ENCODE data around the gene MIEF2.

GRCh38 chr17:18280249-18280648, 19.8 kb downstream of the MIEF2 start:
- TF ChIP-seq POLR2AphosphoS5 (IDR thresholded peaks at IDR 0.05; ENCODE audit: low read depth, low read length) (no peak), CTCF (IDR thresholded peaks at IDR 0.05) (no peak), SIN3A (IDR thresholded peaks at IDR 0.05; ENCODE audit: borderline replicate concordance, insufficient read depth, low read depth, low read length) (no peak)
- TF ChIP-seq, protein P1, sequence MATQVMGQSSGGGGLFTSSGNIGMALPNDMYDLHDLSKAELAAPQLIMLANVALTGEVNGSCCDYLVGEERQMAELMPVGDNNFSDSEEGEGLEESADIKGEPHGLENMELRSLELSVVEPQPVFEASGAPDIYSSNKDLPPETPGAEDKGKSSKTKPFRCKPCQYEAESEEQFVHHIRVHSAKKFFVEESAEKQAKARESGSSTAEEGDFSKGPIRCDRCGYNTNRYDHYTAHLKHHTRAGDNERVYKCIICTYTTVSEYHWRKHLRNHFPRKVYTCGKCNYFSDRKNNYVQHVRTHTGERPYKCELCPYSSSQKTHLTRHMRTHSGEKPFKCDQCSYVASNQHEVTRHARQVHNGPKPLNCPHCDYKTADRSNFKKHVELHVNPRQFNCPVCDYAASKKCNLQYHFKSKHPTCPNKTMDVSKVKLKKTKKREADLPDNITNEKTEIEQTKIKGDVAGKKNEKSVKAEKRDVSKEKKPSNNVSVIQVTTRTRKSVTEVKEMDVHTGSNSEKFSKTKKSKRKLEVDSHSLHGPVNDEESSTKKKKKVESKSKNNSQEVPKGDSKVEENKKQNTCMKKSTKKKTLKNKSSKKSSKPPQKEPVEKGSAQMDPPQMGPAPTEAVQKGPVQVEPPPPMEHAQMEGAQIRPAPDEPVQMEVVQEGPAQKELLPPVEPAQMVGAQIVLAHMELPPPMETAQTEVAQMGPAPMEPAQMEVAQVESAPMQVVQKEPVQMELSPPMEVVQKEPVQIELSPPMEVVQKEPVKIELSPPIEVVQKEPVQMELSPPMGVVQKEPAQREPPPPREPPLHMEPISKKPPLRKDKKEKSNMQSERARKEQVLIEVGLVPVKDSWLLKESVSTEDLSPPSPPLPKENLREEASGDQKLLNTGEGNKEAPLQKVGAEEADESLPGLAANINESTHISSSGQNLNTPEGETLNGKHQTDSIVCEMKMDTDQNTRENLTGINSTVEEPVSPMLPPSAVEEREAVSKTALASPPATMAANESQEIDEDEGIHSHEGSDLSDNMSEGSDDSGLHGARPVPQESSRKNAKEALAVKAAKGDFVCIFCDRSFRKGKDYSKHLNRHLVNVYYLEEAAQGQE (IDR thresholded peaks at IDR 0.05; ENCODE audit: insufficient read depth in 1 of 2, low read depth in 2 of 2, low read length in 1 of 2) = no peak

All from Panc1 (cell line).